Fibroblast of skin of abdomen (primary cell): Measurements from ENCODE around the gene OR52E2.

Experiments
- DNase-seq: peaks from one replicate; pipeline ENCODE4 v3.0.0-alpha.2; 2013

Gene OR52E2

GRCh38 chr11:5011254-5011653 is 48.2 kb downstream of the OR52E2 start:
- DNase-seq, result no peak
